SK-N-SH (cell line): ENCODE measurements around the gene AKT3. TPM values are rescaled to one million over a fixed set of nuclear protein-coding genes. Genes with fewer than 3 reads are reported as not detected.

Experiments
- CTCF ChIA-PET: fragments of 300-600, 350-600 bp; formaldehyde crosslinking; extraction: SDS; loops from one replicate; lab custom pipeline; 2021; lab: Yijun Ruan, JAX
- POLR2A ChIA-PET: fragments of 350-600 bp; sonication (Branson Sonifier 250); formaldehyde crosslinking; extraction: SDS; loops from one replicate; lab custom pipeline; 2020; ENCODE audit warnings: antibody characterized with exemption, inconsistent platforms; lab: Yijun Ruan, JAX
- DNase-seq: peaks from one replicate; pipeline ENCODE4 v3.0.0; 2012
- H2AFZ ChIP-seq: fragments of 200-600 bp; sonication (generic); 2 replicates; pipeline ENCODE4 v1.8.1; 2016; ENCODE audit warnings: antibody characterized with exemption, mild to moderate bottlenecking, low read depth
- H3F3A ChIP-seq: fragments of 200-600 bp; sonication (generic); replicated peaks from 2 replicates; pipeline ENCODE3; 2016; ENCODE audit warnings: antibody characterized with exemption, mild to moderate bottlenecking; ENCODE audit not compliant: insufficient read depth
- H3K27ac ChIP-seq, 2 experiments: fragments of 200-500 bp in 1 of 2; fragments of 200-600 bp in 1 of 2; sonication (Bioruptor generic) in 1 of 2; sonication (generic), shearing (Covaris generic) in 1 of 2; 2 replicates each; pipeline versions ENCODE4 v1.5.1 to v1.6.1; 2014 to 2016; ENCODE audit warnings: low read depth in 2 of 2, inconsistent platforms in 1 of 2, low read length in 1 of 2, mild to moderate bottlenecking in 1 of 2, mixed read lengths in 1 of 2
- H3K27me3 ChIP-seq: fragments of 200-600 bp; sonication (generic), shearing (Covaris generic); 2 replicates; pipeline ENCODE4 v1.6.1; 2016; ENCODE audit warnings: mixed run types; ENCODE audit not compliant: insufficient read depth
- H3K36me3 ChIP-seq, 2 experiments: fragments of 200-500 bp in 1 of 2; fragments of 200-600 bp in 1 of 2; sonication (Bioruptor generic) in 1 of 2; sonication (generic) in 1 of 2; replicated peaks in 1 of 2; 2 replicates each; pipeline versions ENCODE3 to v1.5.1; 2014 to 2016; ENCODE audit warnings: low read length in 1 of 2, mild to moderate bottlenecking in 1 of 2; ENCODE audit not compliant: insufficient read depth in 2 of 2, control insufficient read depth in 1 of 2
- H3K4me1 ChIP-seq, 2 experiments: fragments of 200-500 bp in 1 of 2; fragments of 200-600 bp in 1 of 2; sonication (Bioruptor generic) in 1 of 2; sonication (generic), shearing (Covaris generic) in 1 of 2; 2 replicates each; pipeline versions ENCODE4 v1.5.1 to v1.6.1; 2014 to 2016; ENCODE audit warnings: low read depth in 1 of 2, low read length in 1 of 2, mixed run types in 1 of 2; ENCODE audit not compliant: insufficient read depth in 2 of 2, control insufficient read depth in 1 of 2
- H3K4me2 ChIP-seq: fragments of 200-600 bp; sonication (generic), shearing (Covaris generic); 2 replicates; pipeline ENCODE4 v1.6.1; 2017; ENCODE audit warnings: mixed run types
- H3K4me3 ChIP-seq, 2 experiments: fragments of 200-500 bp in 1 of 2; fragments of 200-600 bp in 1 of 2; sonication (Bioruptor generic) in 1 of 2; sonication (generic), shearing (Covaris generic) in 1 of 2; 2 replicates each; pipeline versions ENCODE4 v1.5.1 to v1.8.1; 2014 to 2016; ENCODE audit warnings: low read depth in 2 of 2, inconsistent platforms in 1 of 2, low read length in 1 of 2, mild to moderate bottlenecking in 1 of 2, mixed read lengths in 1 of 2, moderate library complexity in 1 of 2
- H3K79me2 ChIP-seq: fragments of 200-600 bp; sonication (generic); 2 replicates; pipeline ENCODE4 v1.8.1; 2017; ENCODE audit warnings: mild to moderate bottlenecking; ENCODE audit not compliant: insufficient read depth
- H3K9ac ChIP-seq: fragments of 200-600 bp; sonication (generic); 2 replicates; pipeline ENCODE4 v1.6.1; 2017; ENCODE audit warnings: mixed run types
- H3K9me2 ChIP-seq: fragments of 200-600 bp; sonication (generic); 2 replicates; pipeline ENCODE4 v1.6.1; 2017; ENCODE audit warnings: mixed run types
- H3K9me3 ChIP-seq: fragments of 200-600 bp; sonication (generic); 2 replicates; pipeline ENCODE4 v1.6.1; 2017; ENCODE audit warnings: mixed run types, mild to moderate bottlenecking, moderate library complexity
- H4K20me1 ChIP-seq: fragments of 200-600 bp; sonication (generic); 2 replicates; pipeline ENCODE4 v1.6.1; 2017; ENCODE audit warnings: mild to moderate bottlenecking, mixed run types; ENCODE audit not compliant: insufficient read depth
- CHD2 ChIP-seq: fragments of 150-350 bp; IDR thresholded peaks from 2 replicates; pipeline ENCODE4 v1.6.1; 2018; ENCODE audit warnings: low read length; ENCODE audit not compliant: partially characterized antibody
- ELF1 ChIP-seq: IDR thresholded peaks from 2 replicates; pipeline ENCODE4 v1.4.0; 2012
- EZH2phosphoT487 ChIP-seq: fragments of 200-600 bp; sonication (generic); IDR thresholded peaks from 2 replicates; pipeline ENCODE4 v1.6.1; 2017; ENCODE audit warnings: low read depth, mixed run types, mild to moderate bottlenecking, antibody characterized with exemption, moderate library complexity, borderline replicate concordance
- FOSL2 ChIP-seq: IDR thresholded peaks from 2 replicates; pipeline ENCODE4 v1.4.0; 2012; ENCODE audit warnings: low read depth, mild to moderate bottlenecking, moderate library complexity, borderline replicate concordance
- FOXJ3 ChIP-seq: sonication (generic); formaldehyde crosslinking; IDR thresholded peaks from 2 replicates; pipeline ENCODE4 v1.5.1; 2020; ENCODE audit warnings: mild to moderate bottlenecking, missing genetic modification reagents
- GATA2 ChIP-seq: sonication (generic); formaldehyde crosslinking; IDR thresholded peaks from 2 replicates; pipeline ENCODE4 v1.5.0; 2020; ENCODE audit warnings: mild to moderate bottlenecking, missing genetic modification reagents
- IRF3 ChIP-seq: fragments of 150-350 bp; IDR thresholded peaks from 2 replicates; pipeline ENCODE4 v1.6.1; 2016; ENCODE audit warnings: mild to moderate bottlenecking, low read depth, low read length
- MXI1 ChIP-seq: IDR thresholded peaks from 2 replicates; pipeline ENCODE4 v1.6.1; 2012; ENCODE audit warnings: mild to moderate bottlenecking, low read depth, low read length, improper control_type of control experiment
- PBX3 ChIP-seq: IDR thresholded peaks from 2 replicates; pipeline ENCODE4; 2012
- POLR2AphosphoS5 ChIP-seq: IDR thresholded peaks from 2 replicates; pipeline ENCODE4 v1.6.1; 2012; ENCODE audit warnings: low read depth, low read length
- RAD21 ChIP-seq: IDR thresholded peaks from 2 replicates; pipeline ENCODE4 v1.6.1; 2012; ENCODE audit warnings: mild to moderate bottlenecking, low read length
- RFX5 ChIP-seq: IDR thresholded peaks from 2 replicates; pipeline ENCODE4 v1.6.1; 2012; ENCODE audit warnings: mild to moderate bottlenecking, improper control_type of control experiment, low read length
- USF2 ChIP-seq: fragments of 150-350 bp; IDR thresholded peaks from 2 replicates; pipeline ENCODE4 v1.6.1; 2017; ENCODE audit warnings: antibody characterized with exemption, low read length, low read depth, borderline replicate concordance
- YY1 ChIP-seq: IDR thresholded peaks from 2 replicates; pipeline ENCODE4 v1.4.0; 2012; ENCODE audit warnings: low read depth, mild to moderate bottlenecking
- ZBTB33 ChIP-seq: IDR thresholded peaks from 2 replicates; pipeline ENCODE4 v1.4.0; 2012; ENCODE audit warnings: low read depth, borderline replicate concordance
- WGBS: methylation state at CpG from one replicate; pipeline ENCODE4 v1.1.6; 2017; ENCODE audit warnings: low lambda C conversion rate; 5-methylcytosine and 5-hydroxymethylcytosine counted together
- polyA plus RNA-seq, 3 experiments: library from polyadenylated mRNA; depleted of rRNA; stranded (reverse); fragments of >200 nt; gene quantifications; 2 replicates each; pipeline ENCODE4 v1.2.3, GENCODE V29; 2012

AKT3 gene
- polyA plus RNA-seq, 1 of the 3 experiments (the other 2 are of a cell fraction): 12.7 TPM

- H3K27me3 ChIP-seq: no peaks in the 10 kb centered on the region
- no peak overlapping the region for H3K4me2 ChIP-seq
- no peaks in the 10 kb centered on the region; the same call in 1 of the 2 replicates for H3K79me2 ChIP-seq
- H4K20me1 ChIP-seq: no peaks in the 10 kb centered on the region
- WGBS: 79% methylated on average over 1 of the region's 1 CpG
- H2AFZ ChIP-seq: no peak overlapping the region
- no peaks in the 10 kb centered on the region; a peak in 1 of 4 replicates for H3K4me1 ChIP-seq
- no peak overlapping the region for H3K4me3 ChIP-seq
- H3K9ac ChIP-seq: no peak overlapping the region
- no peaks in the 10 kb centered on the region for H3K9me2 ChIP-seq
- no peak for DNase-seq
- H3K27ac ChIP-seq: no peak overlapping the region
- H3F3A ChIP-seq: peaks cover 7% of the 10 kb centered on the region
- CTCF ChIA-PET: interaction anchor here (0.6 to 1.7 kb wide), 3 partner anchors 12 to 16 kb away, joined by 3 to 4 read pairs (median 3); no protein-coding TSS in a partner anchor
- peaks cover 33 to 38% of the 10 kb centered on the region in 2 experiments for H3K36me3 ChIP-seq
- TF ChIP-seq GATA2 (CRISPR knock-in tag) (no peak), IRF3 (no peak), YY1 (no peak), CHD2 (no peak), FOXJ3 (CRISPR knock-in tag) (no peak), USF2 (no peak), ZBTB33 (no peak), MXI1 (no peak), RFX5 (no peak), EZH2phosphoT487 (no peak), POLR2AphosphoS5 (no peak), ELF1 (no peak), RAD21 (no peak), PBX3 (no peak), FOSL2 (no peak)
- POLR2A ChIA-PET: no interaction called here
- no peaks in the 10 kb centered on the region for H3K9me3 ChIP-seq
These were observed 291.5 kb downstream of the AKT3 start for GRCh38 chr1:243558576-243558975.
